HG02943 (cell line): ENCODE measurements around the gene ADH5.
"Not testable (repeated sequence)": the region's sequence is repeated elsewhere in the genome, so short reads cannot be mapped to it uniquely, and the experiment has no call there.

Experiments
- ATAC-seq: cut with Tn5 transposase; IDR thresholded peaks from one replicate; pipeline ENCODE4 v1.9.1; 2021; ENCODE audit warnings: mild to moderate bottlenecking, low read depth, moderate library complexity; ENCODE audit not compliant: unreplicated experiment

Gene ADH5

DNA sequence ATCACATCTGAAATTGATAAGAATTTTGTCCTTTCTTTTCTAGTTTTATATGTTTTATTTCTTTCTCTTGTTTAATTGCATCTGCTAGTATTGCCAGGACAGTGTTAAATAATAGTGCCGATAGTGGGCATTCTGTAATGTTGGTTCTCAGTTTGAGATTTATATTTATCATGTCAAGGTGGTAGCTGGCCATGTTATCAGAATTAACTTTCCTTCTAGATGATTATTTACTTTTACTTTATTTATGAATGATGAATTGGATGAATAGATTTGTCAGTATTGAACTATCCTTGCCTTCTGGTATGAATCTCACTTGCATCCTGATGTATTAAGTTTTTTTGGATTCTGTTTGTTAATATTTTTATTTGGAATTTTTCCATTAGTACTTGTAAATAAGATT lies 50.4 kb downstream of the ADH5 start:
- no peak for ATAC-seq

DNA sequence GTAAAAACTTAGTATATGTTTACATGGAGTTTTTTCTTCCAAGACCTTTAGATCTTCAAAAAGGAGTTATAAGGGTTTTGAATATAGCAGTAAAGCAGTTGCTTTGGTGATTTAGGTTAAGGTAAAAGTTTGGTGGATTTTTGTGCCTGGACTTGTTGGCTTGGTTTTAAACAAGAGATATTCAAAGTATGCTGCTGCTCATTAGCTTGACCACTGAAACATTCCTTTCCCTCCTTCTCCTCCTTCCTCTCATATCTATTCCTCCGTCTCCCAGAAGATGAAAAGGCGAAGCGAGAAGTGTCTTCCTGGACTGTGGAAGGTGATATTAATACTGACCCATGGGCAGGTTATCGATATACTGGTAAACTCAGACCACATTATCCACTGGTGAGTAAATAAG lies 54.6 kb downstream of the ADH5 start:
- no peak for ATAC-seq

DNA sequence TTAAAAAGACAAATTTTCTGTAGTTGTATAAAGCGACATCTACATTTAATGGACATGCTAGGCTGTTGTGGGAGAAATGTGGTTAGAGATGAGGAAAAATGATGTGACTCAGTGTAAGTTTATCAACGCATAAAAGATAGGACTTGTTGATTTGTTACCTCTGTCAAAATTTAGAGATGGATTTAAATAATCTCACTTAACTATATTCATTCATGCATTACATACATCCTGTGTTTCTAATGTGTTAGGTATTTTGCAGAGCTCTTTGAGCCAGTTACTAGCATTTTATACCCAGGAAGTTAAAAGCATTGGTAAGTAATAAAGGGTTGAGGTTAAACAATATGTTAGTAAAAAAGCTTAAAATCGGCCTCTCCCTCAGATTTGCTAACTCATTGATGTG lies 58.7 kb downstream of the ADH5 start:
- no peak for ATAC-seq

DNA sequence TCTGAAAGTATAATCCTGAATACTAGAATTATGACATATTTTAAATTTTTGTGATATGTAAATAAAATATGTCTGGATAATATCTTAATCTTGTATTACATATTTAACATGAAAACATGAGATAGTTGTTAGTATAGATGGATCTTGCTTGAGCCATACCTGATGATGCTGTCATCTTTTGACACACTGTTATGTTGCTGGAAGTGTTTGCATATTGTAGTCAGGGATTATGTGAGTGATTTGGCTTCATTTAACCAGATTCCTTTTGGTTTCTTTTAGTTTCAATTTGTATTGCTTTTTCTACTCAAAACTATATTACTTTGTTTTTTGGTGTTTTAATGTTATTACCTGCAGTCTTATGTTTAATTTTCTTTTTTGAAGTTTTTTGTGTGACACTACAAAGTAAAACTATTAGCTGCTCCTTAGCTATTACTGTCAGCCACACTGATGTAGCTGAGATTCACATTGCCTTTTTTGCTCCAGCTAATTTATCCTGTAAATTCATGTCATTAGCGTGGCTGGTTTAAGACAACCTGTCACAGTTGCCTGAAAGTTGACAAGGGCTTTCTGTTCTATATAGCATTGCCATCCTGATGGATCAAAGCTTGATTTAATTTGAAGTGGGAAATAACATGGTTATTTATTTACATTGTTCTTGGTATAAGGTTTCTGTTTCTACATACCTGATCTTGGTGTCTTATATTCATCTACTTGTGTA lies 59.4 kb downstream of the ADH5 start:
- ATAC-seq: peak; percentile 49

DNA sequence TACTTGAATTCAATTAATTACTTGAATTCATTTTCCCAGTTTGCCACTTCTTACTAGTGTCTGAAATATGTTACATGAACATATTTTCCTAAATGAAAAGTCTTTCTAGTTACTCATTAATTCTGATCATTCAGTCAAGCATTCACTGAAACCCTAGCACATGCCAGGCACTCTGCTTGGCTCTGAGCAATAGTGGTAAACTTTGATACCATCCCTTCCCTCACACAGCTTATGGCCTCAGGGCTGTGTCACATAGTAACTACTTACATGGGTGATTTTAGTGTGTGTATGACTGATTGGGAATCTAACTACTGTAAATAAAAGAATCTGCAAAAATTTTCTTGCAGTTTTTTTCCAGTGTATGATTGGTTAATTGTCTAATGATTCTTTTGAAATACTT lies 60.4 kb downstream of the ADH5 start:
- no peak for ATAC-seq

DNA sequence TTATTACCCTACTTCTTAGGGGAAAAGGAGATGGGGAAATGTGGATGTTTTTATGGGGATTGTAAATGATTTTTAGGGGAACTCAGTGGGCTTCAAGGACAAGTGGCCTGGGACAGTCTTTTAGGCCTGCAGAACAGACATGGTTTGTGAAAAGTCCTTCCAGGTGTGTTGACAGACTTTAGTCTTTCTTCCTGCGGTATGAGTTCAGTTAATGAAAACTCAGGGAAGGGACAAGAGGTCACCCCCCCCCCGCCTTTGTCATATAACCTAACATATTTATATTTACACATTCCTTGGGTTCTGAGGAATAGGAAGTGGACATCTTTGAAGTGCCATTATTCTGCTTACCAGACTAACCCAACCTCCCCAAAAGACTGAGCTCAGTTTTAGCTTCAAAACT lies 61.3 kb downstream of the ADH5 start:
- ATAC-seq: no peak

DNA sequence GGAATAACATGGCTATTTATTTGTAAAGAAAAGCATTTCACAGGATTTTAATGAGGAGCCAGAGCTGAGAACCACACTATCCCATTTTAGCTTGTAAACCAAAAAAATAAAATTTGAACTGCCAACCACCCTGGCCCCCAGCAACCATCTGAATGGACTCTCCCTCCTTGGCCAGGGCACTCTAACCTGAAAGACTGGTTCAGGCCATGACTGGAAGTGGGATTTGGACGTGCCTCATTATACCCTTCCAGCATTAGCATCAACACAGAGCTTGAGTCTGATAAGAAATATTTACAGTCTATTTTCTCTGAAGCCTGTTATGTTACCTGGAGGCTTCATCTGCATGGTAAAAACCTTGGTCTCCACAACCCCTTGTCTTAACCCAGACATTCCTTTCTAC lies 63.1 kb downstream of the ADH5 start:
- ATAC-seq: no peak

DNA sequence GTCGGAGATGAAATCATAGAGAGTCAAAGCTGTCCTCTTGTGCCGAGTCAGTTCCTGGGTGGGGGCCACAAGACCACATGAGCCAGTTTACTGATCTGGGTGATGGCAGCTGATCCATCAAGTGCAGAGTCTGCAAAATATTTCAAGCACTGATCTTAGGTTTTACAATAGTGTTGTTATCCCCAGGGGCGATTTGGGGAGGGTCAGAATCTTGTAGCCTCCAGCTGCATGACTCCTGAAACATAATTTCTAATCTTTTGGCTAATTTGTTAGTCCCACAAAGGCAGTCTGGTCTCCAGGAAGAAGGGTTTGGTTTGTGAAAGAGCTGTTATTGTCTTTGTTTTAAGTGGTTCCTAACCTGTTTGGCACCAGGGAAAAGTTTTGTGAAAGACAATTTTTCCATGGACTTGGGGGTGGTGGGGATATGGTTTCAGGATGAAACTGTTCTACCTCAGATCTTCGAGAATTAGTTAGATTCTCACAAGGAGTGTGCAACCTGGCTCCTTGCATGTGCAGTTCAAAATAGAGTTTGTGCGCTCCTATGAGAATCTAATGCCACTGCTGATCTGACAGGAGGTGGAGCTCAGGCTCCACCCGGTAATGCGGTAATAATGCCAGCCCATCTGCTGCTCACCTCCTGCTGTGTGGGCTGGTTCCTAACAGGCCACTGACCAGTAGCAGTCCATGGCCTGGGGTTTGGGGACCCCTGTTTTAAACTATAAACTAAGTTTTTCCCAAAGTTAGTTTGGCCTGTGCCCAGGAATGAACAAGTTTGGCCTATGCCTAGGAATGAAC lies 63.9 kb downstream of the ADH5 start:
- no peak for ATAC-seq

DNA sequence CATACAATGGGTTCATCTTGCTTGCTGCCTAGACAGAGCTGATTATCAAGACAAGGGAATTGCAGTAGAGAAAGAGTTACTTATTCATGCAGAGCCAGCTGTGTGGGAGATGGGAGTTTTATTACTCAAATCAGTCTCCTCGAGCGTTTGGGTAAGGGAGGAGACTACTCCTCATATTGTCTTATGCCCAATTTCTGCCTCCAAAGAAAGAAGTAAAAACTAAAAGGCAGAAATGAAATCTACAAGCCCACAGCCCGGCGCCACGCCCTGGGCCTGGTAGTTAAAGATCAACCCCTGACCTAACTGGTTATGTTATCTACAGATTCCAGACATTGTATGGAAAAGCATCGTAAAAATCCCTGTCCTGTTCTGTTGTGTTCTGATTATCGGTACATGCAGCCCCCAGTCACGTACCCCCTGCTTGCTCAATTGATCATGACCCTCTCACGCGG lies 64.8 kb downstream of the ADH5 start:
- ATAC-seq: not testable (repeated sequence)

DNA sequence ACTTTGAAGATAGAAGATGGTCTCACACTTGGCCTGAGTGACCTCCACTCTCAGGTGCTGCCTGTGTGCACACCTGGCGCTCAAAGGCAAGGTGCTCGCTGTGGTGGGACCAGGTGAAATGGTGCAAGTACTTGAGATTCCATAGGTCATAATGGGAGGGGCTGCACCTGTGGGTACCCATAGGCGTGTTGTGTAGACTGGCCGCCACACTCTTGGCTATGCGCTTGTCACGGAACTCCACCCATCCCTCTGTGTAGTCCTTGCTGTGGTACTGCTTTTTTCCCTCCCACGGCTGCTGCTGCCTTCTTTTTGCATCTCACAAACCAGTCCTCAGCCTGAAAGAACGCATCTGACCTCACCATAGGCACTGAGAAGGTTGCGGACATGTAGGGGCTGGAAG lies 66.0 kb downstream of the ADH5 start:
- no peak for ATAC-seq

DNA sequence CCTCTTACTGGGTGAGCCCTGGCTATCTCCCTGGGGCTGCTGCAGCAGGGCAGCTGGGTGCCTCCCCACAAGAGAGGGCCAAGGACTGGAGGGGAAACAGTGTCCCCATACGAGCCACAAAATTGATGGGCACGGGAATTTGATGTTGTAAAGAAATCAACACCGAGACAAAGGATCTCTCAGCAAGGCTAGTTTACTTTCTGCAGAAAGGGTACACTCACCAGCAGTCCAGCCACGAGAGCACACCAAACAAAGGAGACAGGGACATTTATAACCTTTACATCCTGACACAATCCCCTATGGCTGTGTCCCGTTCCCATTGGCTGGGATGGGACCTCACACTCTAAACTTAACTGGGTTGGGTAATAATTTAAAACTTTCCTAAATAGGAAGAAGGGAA lies 67.2 kb downstream of the ADH5 start:
- ATAC-seq: no peak
